ENCODE data around the gene ABLIM3.

- TF ChIP-seq POLR2A (IDR thresholded peaks at IDR 0.05), result no peak
- no peak for TF ChIP-seq CTCF (IDR thresholded peaks at IDR 0.05)
These were observed 2.2 kb downstream of the ABLIM3 start for GRCh38 chr5:149143470-149143869.

Data from adrenal gland (tissue), 5 donors.